Natural killer cell (primary cell): Measurements from ENCODE around the gene ZFP62. TPM values are rescaled to one million over a fixed set of nuclear protein-coding genes. Genes with fewer than 3 reads are reported as not detected.

ENCODE experiments used
- ATAC-seq, 3 donors: fragments of 150-1000 bp in 2 of 3; fragments of 200-7000 bp in 1 of 3; cut with Tn5 transposase; 1 replicate in 1 of 3; 2 replicates in 2 of 3; pipeline ENCODE4 v1.10.0; 2021; ENCODE audit warnings: mild to moderate bottlenecking in 2 of 3, moderate library complexity in 2 of 3
- DNase-seq, 2 donors: peaks; one replicate each; pipeline versions ENCODE4 v3.0.0 to v3.0.0-alpha.2; 2013 to 2021; ENCODE audit warnings: mixed read lengths in 1 of 2
- H3K27ac ChIP-seq: one replicate; pipeline ENCODE4 v1.5.1; 2013; ENCODE audit warnings: mild to moderate bottlenecking, low read length
- H3K27me3 ChIP-seq: one replicate; pipeline ENCODE4 v1.6.1; 2013; ENCODE audit warnings: low read length; ENCODE audit not compliant: control insufficient read depth, insufficient read depth
- H3K36me3 ChIP-seq: one replicate; pipeline ENCODE4 v1.6.1; 2013; ENCODE audit warnings: low read length; ENCODE audit not compliant: control insufficient read depth, insufficient read depth
- H3K4me1 ChIP-seq: one replicate; pipeline ENCODE4 v1.6.1; 2013; ENCODE audit warnings: low read length; ENCODE audit not compliant: control insufficient read depth, insufficient read depth
- H3K4me3 ChIP-seq: one replicate; pipeline ENCODE4 v1.5.1; 2013; ENCODE audit warnings: low read length
- H3K9me3 ChIP-seq: one replicate; pipeline ENCODE4 v1.6.1; 2013; ENCODE audit warnings: low read length; ENCODE audit not compliant: control insufficient read depth, insufficient read depth
- H3K27ac Mint-ChIP-seq, 2 donors: one replicate each; pipeline ENCODE4 v1.8.0; 2022; ENCODE audit warnings: mild to moderate bottlenecking in 2 of 2, mixed read lengths in 2 of 2, moderate library complexity in 1 of 2
- H3K27me3 Mint-ChIP-seq, 2 donors: one replicate each; pipeline ENCODE4 v1.8.0; 2022; ENCODE audit warnings: low read depth in 2 of 2, mixed read lengths in 2 of 2
- H3K36me3 Mint-ChIP-seq: one replicate; pipeline ENCODE4 v1.8.0; 2022; ENCODE audit warnings: mixed read lengths
- H3K4me1 Mint-ChIP-seq, 2 donors: one replicate each; pipeline ENCODE4 v1.8.0; 2022; ENCODE audit warnings: mixed read lengths in 2 of 2
- H3K4me3 Mint-ChIP-seq: one replicate; pipeline ENCODE4 v1.8.0; 2022; ENCODE audit warnings: mild to moderate bottlenecking, moderate library complexity, mixed read lengths
- H3K9me3 Mint-ChIP-seq, 2 donors: one replicate each; pipeline ENCODE4 v1.8.0; 2022; ENCODE audit warnings: mixed read lengths in 2 of 2
- CTCF ChIP-seq: fragments of 200-600 bp; IDR thresholded peaks from one replicate; pipeline ENCODE4 v1.8.0; 2022; ENCODE audit warnings: antibody characterized with exemption
- WGBS: methylation state at CpG from one replicate; pipeline ENCODE4 v1.1.7; 2013; ENCODE audit warnings: missing lambda C conversion rate; ENCODE audit not compliant: insufficient coverage; 5-methylcytosine and 5-hydroxymethylcytosine counted together
- intact Hi-C: fragments of 100-400 bp; cut with micrococcal nuclease; formaldehyde crosslinking; loops from one replicate; pipeline ENCODE4 v1.14.2; 2022
- total RNA-seq, 4 donors: library from RNA; stranded (reverse); fragments of 120-200 nt in 1 of 4; gene quantifications; one replicate each; pipeline versions ENCODE4 v1.2.3 to v1.2.4, GENCODE V29; 2013 to 2022

ZFP62 gene
- total RNA-seq, 3 donors from 2014 or later (not counting 1 experiment from before 2014, with no cell fraction given), result 16.6 to 21.0 (median 20.3) TPM

- no peaks in the 10 kb centered on the region for H3K27me3 Mint-ChIP-seq
- Histone ChIP-seq H3K27ac (no peak overlapping the region), H3K4me3 (no peak overlapping the region), H3K9me3 (no peaks in the 10 kb centered on the region), H3K36me3 (peaks cover 17% of the 10 kb centered on the region), H3K27me3 (no peaks in the 10 kb centered on the region), H3K4me1 (peaks cover 71% of the 10 kb centered on the region)
- H3K9me3 Mint-ChIP-seq, result no peaks in the 10 kb centered on the region
- H3K27ac Mint-ChIP-seq, result peak overlapping the region; percentile 75 to 83
- 79% methylated on average over 4 of the region's 4 CpGs for WGBS
- TF ChIP-seq CTCF, result no peak
- peak overlapping the region; percentile 32 for H3K4me3 Mint-ChIP-seq
- intact Hi-C loops, result loop anchor here (5.0 kb wide), 1 partner anchor 33 kb away; no protein-coding TSS in a partner anchor
- DNase-seq (peak in 1 of 2 donors; percentile 51), ATAC-seq (no peak)
- no peaks in the 10 kb centered on the region for H3K36me3 Mint-ChIP-seq
- H3K4me1 Mint-ChIP-seq, result peaks cover 81 to 87% of the 10 kb centered on the region in 2 donors
Observed at GRCh38 chr5:180799194-180799593, 61.9 kb downstream of the ZFP62 start.

- Histone ChIP-seq H3K27me3 (no peaks in the 10 kb centered on the region), H3K9me3 (no peaks in the 10 kb centered on the region), H3K27ac (no peak overlapping the region), H3K4me3 (no peak overlapping the region), H3K36me3 (peaks cover 24% of the 10 kb centered on the region), H3K4me1 (peaks cover 69% of the 10 kb centered on the region)
- ATAC-seq, result no peak
- TF ChIP-seq CTCF, result no peak
- WGBS, result 80% methylated on average over 11 of the region's 11 CpGs
- no peaks in the 10 kb centered on the region for H3K36me3 Mint-ChIP-seq
- H3K4me3 Mint-ChIP-seq, result peak overlapping the region; percentile 22
- intact Hi-C loops, result loop anchor here (5.0 kb wide), 1 partner anchor 34 kb away; no protein-coding TSS in a partner anchor
- peaks cover 83 to 85% of the 10 kb centered on the region in 2 donors for H3K4me1 Mint-ChIP-seq
- DNase-seq, result no peak
- no peaks in the 10 kb centered on the region for H3K9me3 Mint-ChIP-seq
- H3K27ac Mint-ChIP-seq, result peak overlapping the region; percentile 75 to 83
- H3K27me3 Mint-ChIP-seq, result no peaks in the 10 kb centered on the region
Observed at GRCh38 chr5:180798193-180798592, 62.9 kb downstream of the ZFP62 start.

Other genes starting within 250 kb of the ZFP62 start
- under 1 TPM; 0.68 to 0.92 (median 0.78) TPM for gene FLT4, start 211.7 kb downstream of the ZFP62 start, total RNA-seq
- gene OR2Y1, start 121.2 kb downstream of the ZFP62 start, total RNA-seq, result not detected
- 100 to 1,000 TPM; 105 to 149 (median 130) TPM for gene MGAT1, start 58.5 kb downstream of the ZFP62 start, total RNA-seq
- under 1 TPM in 1 of 3 donors, not detected in 2; 0.75 TPM for gene BTNL8, start 37.9 kb upstream of the ZFP62 start, total RNA-seq
- gene BTNL3, start 127.6 kb upstream of the ZFP62 start, total RNA-seq, result not detected
- under 1 TPM in 1 of 3 donors, not detected in 2; 0.54 TPM for gene BTNL9, start 179.0 kb upstream of the ZFP62 start, total RNA-seq